Measurements from ENCODE around the gene PIGA. TPM values are rescaled to one million over a fixed set of nuclear protein-coding genes. Genes with fewer than 3 reads are reported as not detected.
"Not testable (repeated sequence)": the region's sequence is repeated elsewhere in the genome, so short reads cannot be mapped to it uniquely, and the experiment has no call there.

Gene PIGA
- total RNA-seq, 2 experiments from 2014 or later, result 31.0 to 31.5 TPM

DNA sequence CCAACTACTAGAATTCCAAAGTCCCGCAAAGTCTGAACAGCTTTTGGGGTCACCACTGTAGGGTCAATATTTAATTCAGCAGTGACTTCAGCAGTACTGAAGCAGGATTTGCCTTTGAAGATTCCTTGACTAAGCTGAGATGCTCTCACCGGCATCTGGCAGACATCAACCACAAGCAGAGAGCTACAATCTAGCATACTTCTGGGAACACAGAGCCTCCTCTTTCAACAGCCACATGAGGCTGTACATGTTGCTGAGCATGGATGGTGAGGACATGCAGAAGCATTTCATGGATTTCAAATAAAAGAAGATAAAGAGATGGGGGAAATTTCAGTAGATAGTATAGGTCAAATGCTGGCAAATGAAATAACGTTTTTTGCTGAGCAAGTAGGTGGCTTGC lies 13.3 kb downstream of the PIGA start:
- ChIA-PET POLR2A (no interaction called here), CTCF (no interaction called here)

- CTCF ChIA-PET, result no interaction called here
- POLR2A ChIA-PET, result no interaction called here
Observed at GRCh38 chrX:15321447-15321846, 13.9 kb downstream of the PIGA start.

DNA sequence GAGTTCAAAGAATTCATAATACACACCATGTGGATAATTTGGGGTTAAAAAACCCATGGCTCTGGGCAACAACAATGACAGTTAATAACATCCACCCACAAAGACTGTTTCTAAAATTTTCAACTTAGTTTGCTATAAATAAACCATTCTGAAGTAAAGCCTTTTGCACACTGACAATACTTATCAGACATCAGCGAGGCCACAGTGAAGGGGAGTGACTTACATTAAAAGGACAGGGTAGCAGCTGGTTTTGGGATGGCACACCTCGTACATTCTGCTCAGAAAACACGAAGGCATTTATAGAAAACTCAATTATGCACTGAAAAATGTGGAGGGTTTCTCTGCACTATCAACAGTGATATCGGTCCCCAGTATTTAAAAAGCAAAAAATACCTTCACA lies 15.0 kb downstream of the PIGA start:
- POLR2A ChIA-PET, result no interaction called here
- CTCF ChIA-PET, result no interaction called here

GRCh38 chrX:15319075-15319474 lies 16.2 kb downstream of the PIGA start:
- CTCF ChIA-PET, result no interaction called here
- POLR2A ChIA-PET, result no interaction called here

DNA sequence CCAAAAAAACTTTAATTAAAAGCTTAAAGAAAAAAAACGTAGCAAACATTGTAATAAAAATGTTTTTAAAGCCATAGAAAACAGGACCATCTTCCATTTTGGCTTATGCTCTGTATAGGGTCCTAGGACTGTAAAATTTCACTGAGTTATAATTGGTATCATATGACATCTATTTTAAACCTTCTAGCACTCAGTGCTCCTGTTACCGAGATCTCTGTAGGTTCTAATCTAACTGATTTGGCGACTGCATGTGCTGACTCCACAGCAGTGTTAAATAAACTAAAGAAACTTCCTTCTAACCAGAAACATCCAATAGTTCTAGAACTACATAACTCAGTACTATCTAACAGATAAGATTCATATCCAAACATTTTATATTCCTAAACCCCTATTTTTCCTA lies 19.8 kb downstream of the PIGA start, which contains the start of gene ASB11:
Gene ASB11, minus strand, starts transcription at position 132 of the 400 bp plus-strand sequence. Its CDS starts 35 bp downstream, at position 97.
- ChIA-PET POLR2A (no interaction called here), CTCF (no interaction called here)

DNA sequence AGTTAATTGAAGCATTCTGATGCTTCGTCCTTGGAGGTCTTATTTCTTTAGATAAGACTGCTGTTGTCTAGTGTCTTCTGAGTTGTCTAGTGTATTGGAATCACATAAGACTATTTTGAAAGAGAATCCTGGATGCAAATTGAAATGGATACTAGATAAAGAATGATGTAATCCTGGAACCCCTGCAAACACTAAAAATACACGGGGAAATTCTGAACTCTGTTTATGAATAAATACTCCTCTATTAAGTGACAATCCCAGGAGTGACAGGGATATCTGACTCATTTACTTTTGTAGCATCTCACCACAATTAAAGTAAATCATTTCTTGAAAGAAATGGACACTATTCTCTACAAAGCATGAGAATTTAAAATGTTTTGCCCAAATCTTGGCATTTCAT lies 20.9 kb downstream of the PIGA start:
- ChIA-PET CTCF (no interaction called here), POLR2A (no interaction called here)

- ChIA-PET POLR2A (no interaction called here), CTCF (no interaction called here)
Observed at GRCh38 chrX:15311119-15311518, 24.2 kb downstream of the PIGA start.

DNA sequence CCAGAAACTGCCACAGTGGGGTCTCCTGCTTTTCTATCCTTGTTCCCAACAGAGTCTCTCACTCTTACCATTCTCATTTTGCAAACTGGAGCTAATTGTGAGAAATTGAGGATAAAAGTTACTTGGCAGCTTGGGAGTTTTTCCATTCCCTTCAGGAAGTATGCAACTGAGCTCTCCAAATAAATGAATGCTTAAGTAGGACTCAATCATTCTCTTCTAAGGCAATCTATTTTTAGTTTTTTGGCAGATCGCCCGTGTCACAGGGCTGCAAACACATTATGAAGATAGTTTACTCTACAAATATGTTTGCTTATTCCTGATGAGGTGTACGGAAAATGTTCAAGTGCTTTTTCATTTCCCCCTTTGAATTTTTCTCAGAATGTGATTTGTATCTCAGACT lies 25.2 kb downstream of the PIGA start:
- POLR2A ChIA-PET, result no interaction called here
- CTCF ChIA-PET, result no interaction called here

DNA sequence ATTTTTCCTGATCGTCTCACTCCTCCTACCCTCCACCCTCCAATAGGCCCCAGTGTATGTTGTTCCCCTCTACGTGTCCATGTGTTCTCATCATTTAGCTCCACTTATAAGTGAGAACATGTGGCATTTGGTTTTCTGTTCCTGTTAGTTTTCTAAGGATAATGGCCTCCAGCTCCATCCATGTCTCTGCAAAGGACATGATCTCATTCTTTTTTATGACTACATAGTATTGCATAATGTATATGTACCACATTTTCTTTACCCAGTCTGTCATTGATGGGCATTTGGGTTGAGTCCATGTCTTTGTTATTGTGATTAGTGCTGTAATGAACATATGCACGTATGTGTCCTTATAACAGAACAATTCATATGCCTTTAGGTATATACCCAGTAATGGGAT lies 29.4 kb downstream of the PIGA start:
- CTCF ChIA-PET, POLR2A ChIA-PET: not testable (repeated sequence)

DNA sequence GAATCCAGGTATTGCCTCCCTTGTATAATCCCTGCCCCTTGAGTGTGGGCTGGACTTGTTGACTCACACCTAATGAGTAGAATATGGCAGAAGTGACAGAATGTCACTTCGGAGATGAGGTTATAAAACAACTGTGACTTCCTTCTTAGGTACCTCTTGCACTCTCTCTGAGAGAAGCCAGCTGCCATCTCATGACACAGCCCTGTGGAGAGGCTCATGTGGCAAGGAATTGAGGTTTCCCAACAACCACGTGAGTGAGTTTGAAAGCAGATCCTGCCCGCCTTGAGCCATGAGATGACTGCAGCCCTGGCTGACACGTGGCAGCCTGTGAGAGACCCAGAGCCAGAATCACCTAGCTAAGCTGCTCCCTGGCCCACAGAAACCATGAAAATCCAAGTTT lies 33.4 kb downstream of the PIGA start:
- ChIA-PET POLR2A (no interaction called here), CTCF (no interaction called here)

GRCh38 chrX:15299941-15300851 lies 35.1 kb downstream of the PIGA start:
- ChIA-PET CTCF (interaction anchor here (0.6 kb wide), 1 partner anchor 274 kb away, joined by 3 read pairs; no protein-coding TSS in a partner anchor), POLR2A (no interaction called here)

GRCh38 chrX:15298780-15299179 lies 36.5 kb downstream of the PIGA start:
- CTCF ChIA-PET, result no interaction called here
- POLR2A ChIA-PET, result no interaction called here

- POLR2A ChIA-PET, result no interaction called here
- CTCF ChIA-PET, result no interaction called here
Observed at GRCh38 chrX:15298201-15298600, 37.1 kb downstream of the PIGA start.

DNA sequence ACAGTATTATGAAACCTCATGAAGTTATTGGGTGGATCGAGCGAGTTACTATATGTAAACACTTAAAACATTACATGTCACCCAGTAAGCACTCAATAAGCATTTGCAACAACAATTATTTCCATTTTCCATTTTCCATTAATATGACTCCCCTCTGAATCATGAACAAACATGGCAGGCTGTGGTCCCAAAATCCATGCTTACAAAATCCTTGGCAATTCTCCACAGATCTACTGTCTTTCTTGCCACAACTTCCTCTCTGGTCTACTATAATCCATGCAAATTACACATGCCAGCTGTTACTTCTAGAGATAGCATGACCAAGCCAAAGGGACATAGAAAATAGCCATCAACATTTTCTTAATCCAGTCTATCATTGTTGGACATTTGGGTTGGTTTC lies 41.9 kb downstream of the PIGA start:
- CTCF ChIA-PET, result no interaction called here
- POLR2A ChIA-PET, result no interaction called here

DNA sequence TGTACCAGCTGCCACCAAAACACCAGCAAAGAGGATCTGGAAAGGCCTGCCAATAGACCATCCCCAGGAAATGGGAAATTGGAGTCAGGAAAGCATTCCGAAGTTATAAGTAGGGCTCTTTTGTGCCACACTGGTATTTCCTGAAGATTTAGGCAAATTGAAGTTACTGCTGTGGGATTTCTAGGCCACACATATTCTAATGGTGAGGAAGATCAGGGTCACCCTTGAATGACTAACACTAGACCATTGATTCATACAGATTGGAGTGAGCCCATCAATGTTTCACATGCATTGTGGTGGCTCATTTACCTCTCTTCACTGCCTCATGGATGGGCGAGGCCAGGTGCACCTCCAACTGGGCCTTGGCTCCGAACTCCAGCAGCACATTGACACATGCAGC lies 42.5 kb downstream of the PIGA start:
- ChIA-PET CTCF (no interaction called here), POLR2A (no interaction called here)

DNA sequence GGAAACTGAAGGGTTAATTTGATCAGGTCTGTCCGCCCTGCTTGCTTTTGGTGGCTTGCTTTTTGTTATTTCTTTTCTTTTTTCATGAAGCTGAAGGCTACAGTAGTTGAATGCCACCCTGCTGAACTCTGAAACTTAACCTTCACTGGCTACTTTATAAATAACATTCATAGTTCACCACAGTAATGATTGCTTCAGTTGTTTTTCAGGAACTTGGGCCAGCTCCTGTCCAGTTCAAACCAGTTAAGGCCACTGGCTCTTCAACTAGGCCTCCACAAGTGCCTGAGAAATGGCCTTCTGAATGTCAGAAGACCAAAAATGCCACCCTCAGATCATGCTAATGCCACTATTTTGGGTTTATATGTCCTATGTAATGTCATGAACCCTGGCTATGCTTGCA lies 57.7 kb downstream of the PIGA start:
- POLR2A ChIA-PET, result no interaction called here
- CTCF ChIA-PET, result no interaction called here

GRCh38 chrX:15274946-15275345 lies 60.4 kb downstream of the PIGA start:
- POLR2A ChIA-PET, result no interaction called here
- CTCF ChIA-PET, result no interaction called here

DNA sequence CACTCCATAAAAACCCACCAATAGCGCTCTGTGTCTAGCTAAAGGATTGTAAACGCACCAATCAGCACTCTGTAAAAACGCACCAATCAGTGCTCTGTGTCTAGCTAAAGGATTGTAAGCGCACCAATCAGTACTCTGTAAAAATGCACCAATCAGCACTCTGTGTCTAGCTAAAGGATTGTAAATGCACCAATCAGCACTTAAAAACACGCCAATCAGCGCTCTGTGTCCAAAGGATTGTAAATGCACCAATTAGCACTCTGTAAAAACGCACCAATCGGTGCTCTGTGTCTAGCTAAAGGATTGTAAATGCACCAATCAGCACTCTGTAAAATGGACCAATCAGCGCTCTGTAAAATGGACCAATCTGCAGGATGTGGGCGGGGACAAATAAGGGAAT lies 62.0 kb downstream of the PIGA start:
- CTCF ChIA-PET, POLR2A ChIA-PET: not testable (repeated sequence)

DNA sequence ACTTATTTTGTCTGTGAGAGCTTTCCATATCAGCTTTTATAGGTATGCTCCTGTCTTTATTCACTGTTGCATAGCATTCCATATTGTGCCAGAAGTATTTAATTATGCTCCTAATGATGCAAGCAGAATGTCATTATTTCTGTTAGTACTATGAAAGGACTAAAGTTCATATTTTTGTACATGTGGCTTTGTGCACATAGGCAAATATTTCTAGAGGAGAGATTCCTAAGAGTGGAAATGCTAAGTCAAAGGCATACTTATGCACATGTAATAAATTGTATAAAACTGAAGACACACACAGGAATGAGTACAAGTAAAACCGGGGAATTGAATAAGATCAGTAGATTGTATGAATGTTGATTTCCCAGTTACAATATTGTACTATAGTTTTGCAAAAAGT lies 63.6 kb downstream of the PIGA start:
- POLR2A ChIA-PET, result no interaction called here
- CTCF ChIA-PET, result no interaction called here

- POLR2A ChIA-PET, result no interaction called here
- CTCF ChIA-PET, result no interaction called here
Observed at GRCh38 chrX:15269618-15270521, 65.5 kb downstream of the PIGA start, which contains the start of gene ASB9. TSS of gene ASB9 (minus strand) at chrX:15270083. CDS start at chrX:15269874, 209 bp downstream.
